Neuronal stem cell (in vitro differentiated cells): Measurements from ENCODE around the gene SPARC.

Experiments used
- DNase-seq: peaks from one replicate; pipeline ENCODE4 v3.0.0-alpha.2; 2013; ENCODE audit warnings: low spot score
- H2AFZ ChIP-seq: one replicate; pipeline ENCODE4 v1.6.1; 2013; ENCODE audit warnings: mild to moderate bottlenecking, low read length, inconsistent platforms
- H2AK5ac ChIP-seq: 2 replicates; pipeline ENCODE4 v1.6.1; 2013; ENCODE audit warnings: low read depth, mild to moderate bottlenecking, inconsistent platforms, low read length, moderate library complexity, mixed read lengths
- H2BK120ac ChIP-seq: 2 replicates; pipeline ENCODE4 v1.6.1; 2013; ENCODE audit warnings: low read depth, mild to moderate bottlenecking, inconsistent platforms, low read length, moderate library complexity, mixed read lengths
- H2BK12ac ChIP-seq: one replicate; pipeline ENCODE4 v1.6.1; 2013; ENCODE audit warnings: low read length, inconsistent platforms
- H2BK15ac ChIP-seq: 2 replicates; pipeline ENCODE4 v1.6.1; 2013; ENCODE audit warnings: mild to moderate bottlenecking, low read length, inconsistent platforms, mixed read lengths
- H2BK5ac ChIP-seq: one replicate; pipeline ENCODE4 v1.6.1; 2013; ENCODE audit warnings: inconsistent platforms, mild to moderate bottlenecking, low read length, moderate library complexity
- H3K14ac ChIP-seq: one replicate; pipeline ENCODE4 v1.6.1; 2013; ENCODE audit warnings: low read length, inconsistent platforms
- H3K18ac ChIP-seq: 2 replicates; pipeline ENCODE4 v1.6.1; 2013; ENCODE audit warnings: low read length, inconsistent platforms
- H3K23ac ChIP-seq: 2 replicates; pipeline ENCODE4 v1.6.1; 2013; ENCODE audit warnings: low read depth, mild to moderate bottlenecking, mixed read lengths, low read length, inconsistent platforms; ENCODE audit not compliant: poor library complexity
- H3K27ac ChIP-seq: replicated peaks from 3 replicates; pipeline ENCODE4 v1.5.1; 2013; ENCODE audit warnings: low read length, inconsistent platforms
- H3K27me3 ChIP-seq, 3 experiments: 2 replicates each; pipeline ENCODE4 v1.6.1; 2013; ENCODE audit warnings: low read length in 3 of 3, mild to moderate bottlenecking in 2 of 3, inconsistent platforms in 1 of 3, low read depth in 1 of 3, mixed read lengths in 1 of 3, moderate library complexity in 1 of 3; ENCODE audit not compliant: control insufficient read depth in 3 of 3, insufficient read depth in 3 of 3
- H3K36me3 ChIP-seq, 2 donors: replicated peaks in 1 of 2; 2 replicates each; pipeline ENCODE4 v1.6.1; 2013; ENCODE audit warnings: low read length in 2 of 2; ENCODE audit not compliant: control insufficient read depth in 2 of 2, insufficient read depth in 2 of 2
- H3K4ac ChIP-seq: 2 replicates; pipeline ENCODE4 v1.6.1; 2013; ENCODE audit warnings: inconsistent platforms, mild to moderate bottlenecking, low read length, moderate library complexity
- H3K4me1 ChIP-seq, 2 donors: 1 replicate in 1 of 2; 2 replicates in 1 of 2; pipeline ENCODE4 v1.6.1; 2013; ENCODE audit warnings: low read length in 2 of 2, low read depth in 1 of 2; ENCODE audit not compliant: control insufficient read depth in 2 of 2, insufficient read depth in 1 of 2
- H3K4me2 ChIP-seq: one replicate; pipeline ENCODE4 v1.6.1; 2013; ENCODE audit warnings: mild to moderate bottlenecking, low read length, inconsistent platforms; ENCODE audit not compliant: insufficient read depth, poor library complexity, severe bottlenecking
- H3K4me3 ChIP-seq, 2 donors: 2 replicates each; pipeline ENCODE4 v1.5.1; 2013; ENCODE audit warnings: low read length in 2 of 2, mild to moderate bottlenecking in 2 of 2, inconsistent platforms in 1 of 2, moderate library complexity in 1 of 2
- H3K79me1 ChIP-seq: one replicate; pipeline ENCODE4 v1.6.1; 2013; ENCODE audit warnings: low read depth, mild to moderate bottlenecking, inconsistent platforms, low read length, moderate library complexity
- H3K9ac ChIP-seq: one replicate; pipeline ENCODE4 v1.6.1; 2013; ENCODE audit warnings: mild to moderate bottlenecking, low read depth, low read length, inconsistent platforms; ENCODE audit not compliant: poor library complexity
- H3K9me3 ChIP-seq, 2 donors: replicated peaks in 1 of 2; 2 replicates each; pipeline versions ENCODE3 to v1.6.1; 2013; ENCODE audit warnings: low read length in 2 of 2, mild to moderate bottlenecking in 2 of 2, inconsistent platforms in 1 of 2, low read depth in 1 of 2, mixed read lengths in 1 of 2, moderate library complexity in 1 of 2; ENCODE audit not compliant: control insufficient read depth in 2 of 2, insufficient read depth in 1 of 2
- H4K8ac ChIP-seq: one replicate; pipeline ENCODE4 v1.6.1; 2013; ENCODE audit warnings: low read depth, mild to moderate bottlenecking, inconsistent platforms, low read length, moderate library complexity
- H4K91ac ChIP-seq: one replicate; pipeline ENCODE4 v1.6.1; 2013; ENCODE audit warnings: low read length, low read depth, mild to moderate bottlenecking, inconsistent platforms; ENCODE audit not compliant: poor library complexity
- WGBS, 2 donors: extraction: QIAGEN DNeasy Blood & Tissue Kit; methylation state at CpG; one replicate each; pipeline ENCODE4 v1.1.7; 2013; ENCODE audit warnings: missing lambda C conversion rate in 2 of 2, mixed read lengths in 1 of 2; ENCODE audit not compliant: insufficient read length in 2 of 2, insufficient replicate concordance in 1 of 2; ENCODE audit errors: extremely low coverage in 2 of 2; 5-methylcytosine and 5-hydroxymethylcytosine counted together

The SPARC gene

GRCh38 chr5:151615431-151615830 lies 71.3 kb downstream of the SPARC start:
- DNase-seq: no peak
- no peak overlapping the region for H2AFZ ChIP-seq
- no peak overlapping the region for H2BK12ac ChIP-seq
- peaks cover 0 to 19% of the 10 kb centered on the region in 2 donors for H3K4me1 ChIP-seq
- H2BK5ac ChIP-seq: no peak overlapping the region
- no peaks in the 10 kb centered on the region for H3K9me3 ChIP-seq
- H4K91ac ChIP-seq: no peak overlapping the region
- no peak overlapping the region for H3K4me3 ChIP-seq
- WGBS, 2 donors: no CpG with 5 or more reads among the region's 4 CpGs
- H3K9ac ChIP-seq: no peak overlapping the region
- no peaks in the 10 kb centered on the region for H3K36me3 ChIP-seq
- H3K27ac ChIP-seq: no peak overlapping the region
- no peak overlapping the region for H3K4me2 ChIP-seq
- no peak overlapping the region for H2AK5ac ChIP-seq
- H4K8ac ChIP-seq: no peak overlapping the region
- H3K23ac ChIP-seq: peak overlapping the region; percentile 35
- H3K27me3 ChIP-seq: peaks cover 0 to 9% (median 0%) of the 10 kb centered on the region in 3 experiments
- peak overlapping the region; percentile 9 for H2BK15ac ChIP-seq
- no peaks in the 10 kb centered on the region for H3K79me1 ChIP-seq
- H2BK120ac ChIP-seq: no peak overlapping the region
- peak overlapping the region; percentile 5 for H3K18ac ChIP-seq
- H3K4ac ChIP-seq: no peak overlapping the region
- no peak overlapping the region for H3K14ac ChIP-seq

- Histone ChIP-seq H3K4ac (no peak overlapping the region), H2BK12ac (no peak overlapping the region), H3K4me1 (peaks cover 0 to 11% of the 10 kb centered on the region in 2 donors), H3K9ac (peak overlapping the region; percentile 18), H3K14ac (no peak overlapping the region), H2AK5ac (peak overlapping the region; percentile 22), H3K27ac (no peak overlapping the region), H3K4me2 (no peak overlapping the region), H3K4me3 (no peak overlapping the region), H3K18ac (no peak overlapping the region), H4K91ac (no peak overlapping the region), H3K27me3 (peaks cover 0 to 9% (median 0%) of the 10 kb centered on the region in 3 experiments), H2BK120ac (no peak overlapping the region), H2AFZ (no peak overlapping the region), H3K36me3 (no peaks in the 10 kb centered on the region), H3K23ac (no peak overlapping the region), H3K9me3 (no peaks in the 10 kb centered on the region), H2BK15ac (no peak overlapping the region), H2BK5ac (no peak overlapping the region), H4K8ac (no peak overlapping the region), H3K79me1 (no peaks in the 10 kb centered on the region)
- WGBS, 2 donors: no CpG with 5 or more reads among the region's 7 CpGs
- no peak for DNase-seq
Observed at GRCh38 chr5:151614565-151614964, 72.2 kb downstream of the SPARC start.

- H3K14ac ChIP-seq: peak overlapping the region; percentile 64
Observed at GRCh38 chr5:151612689-151613427, 73.9 kb downstream of the SPARC start.

GRCh38 chr5:151611127-151611775 lies 75.5 kb downstream of the SPARC start:
- no peaks in the 10 kb centered on the region for H3K9me3 ChIP-seq
- no peak overlapping the region for H2BK12ac ChIP-seq

More at GRCh38 chr5:151612689-151613427, 73.9 kb downstream of the SPARC start:
- H3K27ac ChIP-seq: no peak overlapping the region
- peaks cover 0 to 4% of the 10 kb centered on the region in 2 donors for H3K4me1 ChIP-seq
- H3K4me3 ChIP-seq: peak overlapping the region in 1 of 2 donors; percentile 61
- 100% methylated on average over 2 of the region's 8 CpGs; no CpG with 5 or more reads in 1 of the 2 donors for WGBS, 2 donors
- H3K27me3 ChIP-seq: peaks cover 0 to 9% (median 0%) of the 10 kb centered on the region in 3 experiments
- H3K9me3 ChIP-seq: no peaks in the 10 kb centered on the region
- H2BK5ac ChIP-seq: no peak overlapping the region
- H3K4me2 ChIP-seq: no peak overlapping the region
- no peaks in the 10 kb centered on the region for H3K36me3 ChIP-seq
- H3K23ac ChIP-seq: peak overlapping the region; percentile 28
- H2BK12ac ChIP-seq: no peak overlapping the region
- H2AK5ac ChIP-seq: no peak overlapping the region
- H4K91ac ChIP-seq: no peak overlapping the region
- DNase-seq: no peak
- H3K4ac ChIP-seq: no peak overlapping the region
- H3K18ac ChIP-seq: no peak overlapping the region
- no peak overlapping the region for H3K9ac ChIP-seq
- H3K79me1 ChIP-seq: no peaks in the 10 kb centered on the region
- no peak overlapping the region for H2BK15ac ChIP-seq
- H2AFZ ChIP-seq: no peak overlapping the region
- H4K8ac ChIP-seq: peak overlapping the region; percentile 92
- no peak overlapping the region for H2BK120ac ChIP-seq

More at GRCh38 chr5:151611127-151611775, 75.5 kb downstream of the SPARC start:
- Histone ChIP-seq H3K4me3 (no peak overlapping the region), H3K14ac (no peak overlapping the region), H4K91ac (no peak overlapping the region), H3K18ac (no peak overlapping the region), H3K27ac (no peak overlapping the region), H2BK15ac (no peak overlapping the region), H3K4ac (no peak overlapping the region), H2AK5ac (no peak overlapping the region), H3K4me2 (no peak overlapping the region), H2AFZ (no peak overlapping the region), H3K23ac (no peak overlapping the region), H3K4me1 (peaks cover 0 to 4% of the 10 kb centered on the region in 2 donors), H2BK120ac (no peak overlapping the region), H3K36me3 (no peaks in the 10 kb centered on the region), H3K9ac (no peak overlapping the region), H3K27me3 (peaks cover 0 to 9% (median 0%) of the 10 kb centered on the region in 3 experiments), H2BK5ac (no peak overlapping the region), H4K8ac (no peak overlapping the region), H3K79me1 (no peaks in the 10 kb centered on the region)
- no CpG with 5 or more reads among the region's 8 CpGs for WGBS, 2 donors
- DNase-seq: no peak
